Transverse colon (tissue), 4 donors: Measurements from ENCODE around the gene TIMELESS.

Source experiments
- CTCF ChIP-seq, 5 experiments: fragments of 200-600 bp in 3 of 5; fragments of 450-650 bp in 2 of 5; sonication (generic) in 3 of 5; IDR thresholded peaks; 1 replicate in 2 of 5; 2 replicates in 3 of 5; pipeline ENCODE4 v1.5.1; 2016 to 2017; ENCODE audit warnings: antibody characterized with exemption in 5 of 5, inconsistent platforms in 3 of 5, mild to moderate bottlenecking in 2 of 5, moderate library complexity in 1 of 5
- EP300 ChIP-seq: sonication (generic); formaldehyde crosslinking; IDR thresholded peaks from one replicate; pipeline ENCODE4 v1.6.1; 2017; ENCODE audit warnings: antibody characterized with exemption, low read depth
- POLR2A ChIP-seq: fragments of 450-650 bp; IDR thresholded peaks from one replicate; pipeline ENCODE4 v1.6.1; 2016; ENCODE audit warnings: antibody characterized with exemption, mild to moderate bottlenecking, moderate library complexity
- POLR2AphosphoS5 ChIP-seq, 3 donors: sonication (generic); formaldehyde crosslinking; IDR thresholded peaks; one replicate each; pipeline ENCODE4 v1.6.1; 2016; ENCODE audit warnings: antibody characterized with exemption in 3 of 3

- TF ChIP-seq POLR2A (no peak), CTCF (IDR thresholded peaks at IDR 0.05) (no peak), POLR2AphosphoS5 (IDR thresholded peaks at IDR 0.05) (no peak), EP300 (no peak)
Observed at GRCh38 chr12:56413392-56413791, 35.8 kb downstream of the TIMELESS start.
